HG03571 (cell line): Measurements from ENCODE around the gene VBP1.
"Not testable (repeated sequence)": the region's sequence is repeated elsewhere in the genome, so short reads cannot be mapped to it uniquely, and the experiment has no call there.

Experiments used
- ATAC-seq: cut with Tn5 transposase; IDR thresholded peaks from one replicate; pipeline ENCODE4 v1.9.1; 2021; ENCODE audit not compliant: unreplicated experiment

VBP1 gene

GRCh38 chrX:155263854-155264628 is 47.8 kb downstream of the VBP1 start, which contains the start of gene RAB39B:
TSS of gene RAB39B (minus strand) at chrX:155264491. CDS start at chrX:155264288, 203 bp downstream.
- peak; percentile 90 for ATAC-seq

GRCh38 chrX:155266439-155266838 is 50.2 kb downstream of the VBP1 start:
- ATAC-seq: no peak

- not testable (repeated sequence) for ATAC-seq
These were observed 51.7 kb downstream of the VBP1 start for GRCh38 chrX:155267995-155268394.

- no peak for ATAC-seq
These were observed 54.7 kb downstream of the VBP1 start for GRCh38 chrX:155270969-155271368.

GRCh38 chrX:155279873-155280272 is 63.6 kb downstream of the VBP1 start:
- ATAC-seq: no peak
